GM18861 (cell line): ENCODE data around the gene BCAR1.
"Not testable (repeated sequence)": the region's sequence is repeated elsewhere in the genome, so short reads cannot be mapped to it uniquely, and the experiment has no call there.

ENCODE experiments used
- ATAC-seq: cut with Tn5 transposase; IDR thresholded peaks from one replicate; pipeline ENCODE4 v1.9.1; 2021; ENCODE audit not compliant: unreplicated experiment

The BCAR1 gene

DNA sequence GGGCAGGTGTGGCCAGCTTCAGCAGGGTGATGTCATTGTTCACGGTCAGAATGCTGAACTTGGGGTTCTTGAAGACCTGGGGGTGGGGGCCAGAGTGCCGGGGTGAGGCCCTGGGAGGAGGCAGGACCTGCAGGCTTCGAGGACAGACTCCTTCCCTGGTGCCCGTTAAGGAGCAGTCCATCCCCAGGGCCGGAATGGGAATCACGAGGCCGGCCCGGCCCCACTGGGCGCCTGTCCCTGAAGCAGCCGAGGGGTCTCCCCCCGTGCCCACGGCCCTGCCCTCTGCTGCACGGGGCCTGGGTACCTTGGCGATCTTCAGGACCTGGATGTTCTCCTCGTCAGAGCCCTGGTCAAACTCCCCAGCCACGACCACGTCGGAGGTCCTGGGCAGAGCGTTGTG, 46.0 kb downstream of the BCAR1 start:
- not testable (repeated sequence) for ATAC-seq

DNA sequence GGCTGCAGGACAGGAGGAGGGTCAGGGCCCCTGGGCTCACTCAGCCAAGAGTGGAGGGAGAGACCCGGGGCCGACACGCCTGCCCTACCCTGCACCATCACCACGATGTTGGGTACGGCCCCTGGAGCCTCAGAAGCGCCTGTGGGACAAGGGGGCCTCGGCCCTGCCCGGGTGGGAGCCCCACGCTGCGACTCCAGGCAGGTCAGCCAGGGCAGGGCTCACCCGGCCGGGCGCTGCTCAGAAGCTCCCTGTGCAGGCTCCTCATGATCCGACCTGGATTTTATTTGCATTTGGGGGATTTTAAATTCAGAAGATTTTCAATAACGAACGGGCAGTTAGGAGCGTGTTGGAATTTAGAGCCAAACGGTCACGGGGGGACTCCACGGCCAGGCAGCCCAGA, 46.5 kb downstream of the BCAR1 start:
- not testable (repeated sequence) for ATAC-seq

DNA sequence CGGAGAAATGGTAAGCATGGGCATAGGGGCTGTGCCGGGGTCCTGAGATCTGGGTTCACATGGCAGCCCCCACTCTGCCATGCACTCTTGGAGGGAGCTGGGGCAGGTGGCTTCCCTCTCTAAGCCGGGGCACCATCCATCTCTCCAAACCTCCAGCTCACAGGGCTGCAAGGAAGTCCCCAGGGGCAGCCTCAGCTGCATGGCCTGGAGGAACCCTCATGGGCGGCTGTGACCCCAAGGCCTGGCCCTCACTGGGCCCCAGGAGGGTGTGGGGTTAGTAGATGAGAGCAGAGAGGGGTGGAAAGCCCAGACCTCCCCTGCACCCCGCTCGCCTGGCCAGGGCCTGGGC, 47.0 kb downstream of the BCAR1 start:
- no peak for ATAC-seq

DNA sequence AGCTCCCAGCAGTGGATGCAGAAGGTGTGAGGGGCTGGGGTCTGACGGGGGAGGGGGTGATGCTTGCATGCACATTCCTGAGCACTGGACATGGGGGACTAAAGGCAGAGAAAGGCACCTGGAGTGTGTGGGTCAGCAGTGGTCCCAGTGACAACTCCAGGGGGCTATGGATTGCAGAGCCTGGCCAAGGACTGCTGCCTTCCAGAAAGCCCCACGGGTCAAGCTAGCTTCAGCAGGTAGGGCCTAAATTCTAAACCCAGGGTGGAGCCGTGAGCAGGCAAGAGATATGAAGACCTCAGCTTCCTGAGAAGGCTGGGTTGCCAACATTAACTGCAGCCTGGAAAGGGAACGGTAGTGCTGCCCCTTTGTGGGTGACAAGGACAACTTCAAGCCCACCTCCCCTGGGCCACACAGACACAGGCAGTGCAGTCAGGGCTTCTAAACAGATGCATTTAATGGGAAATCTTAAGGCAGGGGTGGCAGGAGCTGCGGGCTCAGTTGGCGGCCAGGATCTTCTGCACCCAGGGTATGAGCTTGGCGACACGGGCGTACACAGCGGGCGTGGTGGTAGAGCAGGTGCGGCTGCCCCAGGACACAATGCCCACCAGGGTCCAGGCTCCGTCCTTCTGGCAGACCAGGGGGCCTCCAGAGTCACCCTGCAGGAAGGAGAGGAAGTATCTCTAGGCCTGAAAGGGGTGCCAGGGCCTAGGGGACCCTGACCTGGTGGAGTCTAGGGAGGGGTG, 47.6 kb downstream of the BCAR1 start:
- no peak for ATAC-seq

DNA sequence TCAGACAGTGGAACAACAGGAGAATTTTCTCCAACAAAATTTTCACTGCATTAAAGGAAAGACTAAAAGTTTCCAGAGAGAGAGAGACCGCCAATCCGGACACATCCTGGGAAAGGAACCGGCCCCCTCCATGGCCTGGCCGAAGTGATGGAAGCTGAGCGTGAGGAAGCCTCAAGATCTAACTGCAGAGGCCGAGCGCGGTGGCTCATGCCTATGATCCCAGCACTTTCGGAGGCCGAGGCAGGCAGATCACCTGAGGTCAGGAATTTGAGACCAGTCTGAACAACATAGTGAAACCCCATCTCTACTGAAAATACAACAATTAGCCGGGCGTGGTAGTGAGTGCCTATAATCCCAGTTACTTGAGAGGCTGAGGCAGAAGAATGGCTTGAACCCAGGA, 48.3 kb downstream of the BCAR1 start:
- ATAC-seq = no peak

DNA sequence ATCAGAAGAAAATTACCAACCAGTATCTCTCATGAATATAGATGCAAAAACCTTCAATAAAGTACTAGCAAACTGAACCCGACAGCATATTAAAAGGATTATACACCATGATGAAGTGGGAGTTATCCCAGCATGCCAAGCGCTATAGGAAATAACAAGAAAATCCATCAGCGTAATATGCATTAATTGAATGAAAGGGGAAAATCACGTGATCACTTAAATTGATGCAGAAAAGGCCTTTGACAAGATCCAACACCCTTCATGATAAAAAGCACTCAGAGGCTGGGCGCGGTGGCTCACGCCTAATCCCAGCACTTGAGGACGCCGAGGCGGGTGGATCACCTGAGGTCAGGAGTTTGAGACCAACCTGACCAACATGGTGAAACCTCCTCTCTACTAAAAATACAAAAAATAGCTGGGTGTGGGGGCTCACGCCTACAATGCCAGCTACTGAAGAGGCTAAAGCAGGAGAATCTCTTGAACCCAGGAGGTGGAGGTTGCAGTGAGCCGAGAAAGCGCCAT, 49.3 kb downstream of the BCAR1 start:
- no peak for ATAC-seq

DNA sequence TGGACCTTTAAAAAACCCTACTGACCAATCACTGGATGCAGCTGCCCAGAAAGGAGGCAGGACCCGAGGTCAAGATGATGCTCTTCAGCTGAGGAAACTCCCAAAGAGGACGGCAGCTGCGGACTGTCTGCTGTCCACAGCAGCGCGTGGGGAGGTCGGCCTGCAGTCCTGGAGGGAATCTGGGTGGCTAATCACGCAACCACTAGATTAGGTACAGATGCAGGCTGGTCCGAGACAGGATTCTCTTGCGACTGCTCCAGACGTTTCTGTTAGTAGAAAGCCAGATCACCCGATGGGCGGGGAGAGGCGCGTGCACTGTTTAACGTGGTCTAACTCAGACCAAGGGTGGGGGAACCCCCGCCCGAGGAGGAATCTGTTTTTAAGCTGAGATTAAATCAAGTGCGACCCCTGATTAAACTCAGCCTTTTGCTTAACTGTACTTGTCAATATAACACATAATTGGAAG, 53.3 kb downstream of the BCAR1 start:
- no peak for ATAC-seq

DNA sequence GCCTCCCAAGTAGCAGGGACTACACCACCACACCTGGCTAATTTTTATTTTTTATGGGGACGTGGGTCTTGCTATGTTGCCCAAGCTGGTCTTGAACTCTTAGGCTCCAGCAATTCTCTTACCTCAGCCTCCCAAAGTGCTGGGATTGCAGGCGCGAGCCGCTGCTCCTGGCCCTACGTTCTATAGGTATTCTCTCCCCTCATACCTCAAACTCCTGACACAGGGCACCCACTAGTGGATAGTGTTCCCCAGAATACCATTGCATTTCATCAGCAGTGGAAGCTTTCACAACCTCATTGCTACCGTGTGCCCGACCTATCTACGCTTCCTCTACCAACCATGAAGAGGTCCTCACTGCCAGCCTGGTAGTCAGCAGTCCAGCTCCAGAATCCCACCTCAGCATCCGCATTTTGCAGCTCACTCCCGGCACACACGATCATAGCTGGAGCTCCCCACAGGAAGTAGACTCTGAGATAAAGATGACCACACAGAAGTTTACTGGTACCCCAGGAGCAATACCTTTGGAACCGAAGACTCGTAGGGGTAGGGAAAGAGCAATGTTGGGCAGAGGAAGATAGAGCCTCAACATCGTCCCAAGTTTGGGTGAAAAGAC, 53.8 kb downstream of the BCAR1 start:
- no peak for ATAC-seq

DNA sequence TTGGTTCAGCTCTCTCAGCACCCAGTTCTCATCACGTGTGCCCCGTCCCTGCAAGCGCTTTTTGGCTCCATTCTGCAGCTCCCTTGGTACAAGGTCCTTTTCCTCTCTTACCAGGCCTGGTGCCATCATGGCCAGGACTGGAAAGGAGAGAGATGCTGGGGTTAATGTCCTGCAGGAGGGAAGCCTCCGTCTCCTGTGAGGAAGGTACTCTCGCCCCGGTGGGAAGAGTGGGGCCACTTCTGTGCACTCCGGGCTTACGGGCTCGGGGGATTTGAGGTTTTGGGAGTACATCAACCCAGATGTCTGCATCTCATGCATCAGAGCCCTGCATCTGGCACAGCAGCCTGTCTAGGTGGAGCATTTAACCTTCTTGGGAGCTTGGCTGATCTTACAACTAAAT, 54.6 kb downstream of the BCAR1 start:
- no peak for ATAC-seq

DNA sequence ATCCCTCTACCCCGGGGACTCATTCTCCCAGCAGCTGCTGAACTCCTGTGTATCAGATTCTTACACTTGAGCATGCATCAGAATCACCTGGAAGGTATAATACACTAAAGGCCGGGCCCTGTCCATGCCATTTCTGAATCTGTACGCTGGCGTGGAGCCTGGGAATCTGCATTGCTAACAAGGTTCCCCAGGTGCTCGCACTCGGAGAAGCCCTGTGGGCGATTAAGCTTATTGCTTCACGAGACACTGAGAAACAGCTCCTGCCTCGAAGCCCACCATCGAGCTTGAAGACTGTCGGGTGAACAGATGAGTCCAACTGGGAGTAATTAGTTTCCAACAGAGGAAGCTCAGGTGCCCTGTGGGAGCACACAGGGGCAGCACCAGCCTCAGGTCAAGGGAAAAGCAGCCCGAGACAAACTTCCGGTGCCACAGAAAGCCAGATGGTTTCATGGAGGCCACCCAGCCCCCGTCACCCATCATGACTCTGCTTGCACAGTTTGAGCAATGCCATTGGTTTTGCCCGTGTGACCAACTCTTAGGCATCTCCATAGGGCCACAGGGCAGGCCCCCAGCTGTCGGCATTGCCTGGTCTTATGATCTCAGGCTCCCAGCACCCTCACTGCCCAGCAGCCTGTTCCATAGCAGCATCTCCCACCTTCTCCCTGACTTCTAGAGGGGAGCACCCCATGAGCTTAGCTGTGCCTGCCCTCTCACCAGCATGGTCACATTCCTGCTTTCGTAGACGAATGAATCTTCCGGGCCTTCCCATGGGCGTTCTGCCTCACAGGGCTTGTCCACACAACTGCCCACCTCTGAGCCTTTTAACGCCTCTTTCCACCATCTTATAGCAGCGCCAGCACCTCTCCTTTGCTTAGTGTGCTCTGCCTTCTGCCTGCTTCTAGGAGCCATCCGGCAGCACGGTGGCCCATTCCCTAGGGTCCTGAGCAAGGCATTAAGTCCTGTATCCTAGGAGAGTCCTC, 55.3 kb downstream of the BCAR1 start:
- ATAC-seq = no peak

DNA sequence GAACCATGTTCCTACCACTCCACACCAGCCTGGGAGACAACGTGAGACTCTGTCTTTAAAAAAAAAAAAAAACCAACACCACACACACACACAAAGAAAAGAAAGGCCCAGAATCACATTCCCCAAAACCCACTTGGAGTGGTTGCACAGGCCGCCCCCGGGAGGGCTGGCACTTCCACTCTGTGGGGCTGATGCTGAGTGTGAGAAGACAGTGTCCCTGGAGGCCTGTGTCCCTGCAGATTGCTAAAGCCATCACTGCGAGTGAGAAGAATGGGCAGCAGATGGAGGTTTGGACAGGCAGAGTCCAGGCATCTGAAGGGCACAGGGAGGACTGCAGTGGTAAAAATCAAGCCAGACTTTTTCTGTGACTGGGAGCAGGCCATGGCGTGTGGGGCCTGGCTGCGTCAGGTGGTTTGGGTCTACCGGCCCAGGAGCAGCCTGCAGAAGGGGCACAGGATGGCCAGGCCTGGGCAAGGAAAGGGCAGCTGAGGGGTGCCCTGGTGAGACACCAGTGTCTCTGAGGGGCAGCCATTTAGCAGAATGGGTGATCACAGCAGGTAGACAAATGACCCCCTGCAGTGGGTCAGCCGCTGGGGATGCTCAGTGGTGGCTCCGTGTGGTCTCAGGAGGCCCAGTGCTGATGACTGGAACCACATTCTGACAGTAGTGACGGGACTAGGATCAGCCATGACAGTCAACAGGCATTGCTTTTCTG, 57.5 kb downstream of the BCAR1 start:
- no peak for ATAC-seq

DNA sequence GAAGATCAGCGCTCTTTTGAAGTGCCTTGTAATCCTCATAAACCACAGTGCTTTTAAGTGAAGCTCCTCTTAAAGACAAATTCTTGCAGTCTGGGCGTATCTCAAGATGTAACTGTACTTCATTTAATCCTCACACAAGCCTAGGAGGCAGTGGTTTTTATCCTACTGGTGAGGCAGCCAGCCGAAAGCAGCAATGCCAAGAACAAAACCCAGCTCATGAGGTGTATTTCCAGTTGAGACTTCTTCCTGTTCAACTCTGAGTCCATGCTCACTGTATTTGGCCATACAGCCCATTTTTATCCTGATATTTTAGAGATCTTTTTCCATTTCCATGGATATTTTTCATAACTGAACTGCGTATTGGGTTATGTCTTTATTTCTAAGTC, 58.2 kb downstream of the BCAR1 start:
- no peak for ATAC-seq

DNA sequence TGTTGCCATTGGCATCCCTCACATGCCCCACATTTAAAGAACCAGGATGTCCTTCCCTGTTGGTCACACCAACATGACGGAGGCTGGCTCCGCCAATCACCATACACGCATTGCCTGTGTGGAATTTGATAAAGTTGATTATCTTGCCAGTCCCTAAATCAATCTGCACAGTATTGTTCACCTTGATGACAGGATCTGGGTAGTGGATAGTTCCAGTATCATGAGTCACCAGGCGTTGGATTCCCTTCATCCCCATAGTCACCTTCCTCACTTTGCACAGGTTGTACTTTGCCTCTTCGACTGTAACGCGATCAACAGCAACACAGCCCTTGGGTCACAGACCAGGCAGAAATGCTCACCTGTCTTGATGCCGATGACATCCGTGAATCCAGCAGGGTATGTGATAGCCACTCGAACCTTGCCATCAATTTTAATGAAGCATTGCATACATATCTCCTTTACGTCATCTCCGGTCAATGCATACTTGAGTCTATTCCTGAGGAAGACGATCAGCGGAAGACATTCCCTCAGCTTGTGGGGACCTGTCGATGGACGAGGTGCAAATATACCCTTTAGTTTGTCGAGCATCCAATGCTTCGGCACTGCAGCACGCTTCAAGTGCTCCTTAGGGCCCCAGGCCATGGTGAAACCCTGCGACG, 58.7 kb downstream of the BCAR1 start:
- no peak for ATAC-seq

DNA sequence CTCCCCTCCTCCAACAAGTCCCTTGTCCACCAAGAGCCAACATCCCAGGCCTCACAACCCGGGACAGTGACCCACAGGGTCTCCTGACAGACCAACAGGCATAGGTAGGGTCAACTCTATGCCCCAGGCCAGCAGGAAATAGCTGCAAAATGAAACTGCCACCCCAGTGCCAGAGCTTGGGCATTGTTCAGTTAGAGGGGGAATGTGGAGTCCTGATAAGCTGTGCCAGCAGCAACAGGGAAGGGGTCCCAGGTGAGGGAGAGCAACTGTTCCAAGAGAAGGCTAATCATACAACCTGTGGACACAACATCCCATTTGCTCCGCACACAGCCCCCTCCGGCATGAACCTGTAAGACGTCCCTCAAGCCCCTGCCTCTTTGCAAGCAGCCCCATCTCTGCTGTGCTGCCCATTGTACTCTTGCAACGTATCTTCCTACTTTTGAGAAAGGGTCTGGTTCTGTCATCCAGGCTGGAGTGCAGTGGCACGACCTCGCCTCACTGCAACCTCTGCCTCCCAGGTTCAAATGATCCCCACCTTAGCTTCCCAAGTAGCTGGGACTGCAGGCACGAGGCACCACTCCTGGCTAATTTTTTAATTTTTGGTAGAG, 61.7 kb downstream of the BCAR1 start:
- ATAC-seq = no peak

DNA sequence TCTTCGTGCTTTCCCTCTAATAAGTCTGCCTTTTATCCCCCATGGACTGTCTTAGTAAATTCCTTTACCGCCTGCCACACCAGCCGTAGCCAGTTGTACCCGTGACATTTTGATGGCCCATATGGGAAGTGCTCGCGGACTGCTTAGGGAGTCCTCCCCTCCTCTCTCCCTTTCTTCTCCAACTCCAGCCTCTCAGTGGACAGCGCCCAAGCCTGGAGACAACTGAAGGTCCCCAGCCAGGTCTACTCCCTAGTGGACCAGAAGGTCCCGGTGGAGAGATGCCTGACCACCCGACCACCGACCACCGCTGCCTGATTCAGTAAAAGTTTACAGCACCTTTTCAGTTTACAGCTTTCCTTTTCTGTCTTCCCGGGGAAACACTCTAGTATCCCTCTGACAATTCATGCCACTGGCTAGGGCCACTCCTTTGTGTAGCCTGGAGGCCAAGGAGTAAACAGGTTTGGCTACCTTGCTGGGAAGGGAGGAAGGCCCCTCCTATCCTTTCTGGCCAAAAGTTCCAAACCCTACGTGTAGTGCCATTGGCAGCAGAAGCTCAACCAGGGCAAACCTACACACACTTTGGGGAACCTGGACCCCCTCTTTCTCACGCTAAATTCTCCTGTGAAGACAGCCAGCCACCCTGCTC, 62.5 kb downstream of the BCAR1 start:
- ATAC-seq = no peak

DNA sequence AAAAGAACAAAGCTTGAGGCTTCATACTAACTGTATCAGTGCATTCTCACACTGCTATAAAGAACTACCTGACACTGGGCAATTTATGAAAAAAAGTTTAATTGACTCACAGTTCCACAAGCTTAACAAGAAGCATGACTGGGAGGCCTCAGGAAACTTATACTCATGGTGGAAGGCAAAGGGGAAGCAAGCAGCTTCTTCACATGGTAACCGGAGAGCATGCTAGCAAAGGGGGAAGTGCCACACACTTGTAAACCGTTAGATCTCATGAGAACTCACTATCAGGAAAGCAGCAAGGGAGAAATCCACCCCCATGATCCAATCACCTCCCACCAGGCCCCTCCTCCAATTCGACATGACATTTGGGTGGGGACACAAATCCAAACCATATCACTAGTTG, 69.8 kb downstream of the BCAR1 start:
- no peak for ATAC-seq

DNA sequence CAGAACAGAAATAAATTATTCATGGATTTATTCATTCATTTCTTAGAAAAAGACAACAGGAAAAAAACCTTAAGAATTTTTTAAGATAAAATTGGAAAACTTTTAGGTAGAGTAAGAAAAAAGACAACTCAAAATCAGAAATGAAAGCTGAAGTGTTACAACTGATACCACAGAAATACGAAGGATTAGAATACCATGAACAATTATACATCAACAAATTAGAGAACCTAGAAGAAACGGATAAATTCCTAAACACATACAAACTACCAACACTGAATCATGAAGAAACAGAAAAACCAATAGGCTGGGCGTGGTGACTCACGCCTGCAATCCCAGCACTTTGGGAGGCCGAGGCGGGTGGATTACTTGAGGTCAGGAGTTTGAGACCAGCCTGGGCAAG, 72.2 kb downstream of the BCAR1 start:
- ATAC-seq = no peak
